NCI-H2081 (cell line): ENCODE results near the gene PRUNE2.
A peak's percentile ranks its signal among the peaks of the same experiment; 100 is the strongest.
"Not testable (repeated sequence)": the region's sequence is repeated elsewhere in the genome, so short reads cannot be mapped to it uniquely, and the experiment has no call there.

ENCODE experiments used
- DNase-seq, 2 experiments: peaks; one replicate each; lab custom pipeline; 2025; lab: John Stamatoyannopoulos, UW

PRUNE2 gene

GRCh38 chr9:76905791-76906646 is at the start of gene PRUNE2:
PRUNE2 (minus strand) TSS chr9:76906114; CDS start chr9:76905963, 151 bp downstream.
- peak; percentile 63 to 64 for DNase-seq

- not testable (repeated sequence) for DNase-seq
Measured at GRCh38 chr9:76955406-76955805, 49.5 kb upstream of the PRUNE2 start.

- DNase-seq, result no peak
Measured at GRCh38 chr9:76949865-76950264, 44.0 kb upstream of the PRUNE2 start.

GRCh38 chr9:76944011-76944410 is 38.1 kb upstream of the PRUNE2 start:
- no peak for DNase-seq

GRCh38 chr9:76943054-76943453 is 37.1 kb upstream of the PRUNE2 start:
- DNase-seq, result no peak

GRCh38 chr9:76932757-76933156 is 26.8 kb upstream of the PRUNE2 start:
- DNase-seq, result no peak

GRCh38 chr9:76932265-76932664 is 26.4 kb upstream of the PRUNE2 start:
- DNase-seq, result no peak

GRCh38 chr9:76927540-76928240 is 21.8 kb upstream of the PRUNE2 start:
- DNase-seq, result no peak

GRCh38 chr9:76926846-76927245 is 20.9 kb upstream of the PRUNE2 start:
- no peak for DNase-seq

- no peak for DNase-seq
Measured at GRCh38 chr9:76926324-76926741, 20.4 kb upstream of the PRUNE2 start.

- no peak for DNase-seq
Measured at GRCh38 chr9:76921165-76921564, 15.3 kb upstream of the PRUNE2 start.

GRCh38 chr9:76917299-76917698 is 11.4 kb upstream of the PRUNE2 start:
- DNase-seq, result no peak

GRCh38 chr9:76916231-76916630 is 10.3 kb upstream of the PRUNE2 start:
- DNase-seq, result no peak

GRCh38 chr9:76913467-76913866 is 7.6 kb upstream of the PRUNE2 start:
- no peak for DNase-seq

- DNase-seq, result no peak
Measured at GRCh38 chr9:76912636-76913275, 6.8 kb upstream of the PRUNE2 start.

GRCh38 chr9:76911971-76912370 is 6.1 kb upstream of the PRUNE2 start:
- DNase-seq, result peak in 1 of 2 experiments; percentile 17

GRCh38 chr9:76910861-76911260 is 4.9 kb upstream of the PRUNE2 start:
- DNase-seq, result no peak

GRCh38 chr9:76906647-76906975 is 697 bp upstream of the PRUNE2 start:
- DNase-seq, result peak in 1 of 2 experiments; percentile 5

GRCh38 chr9:76904661-76905457 is 1.1 kb downstream of the PRUNE2 start:
- peak in 1 of 2 experiments; percentile 25 for DNase-seq

- DNase-seq, result no peak
Measured at GRCh38 chr9:76902395-76902794, 3.5 kb downstream of the PRUNE2 start.

GRCh38 chr9:76901801-76902200 is 4.1 kb downstream of the PRUNE2 start:
- no peak for DNase-seq

- DNase-seq, result no peak
Measured at GRCh38 chr9:76900884-76901440, 5.0 kb downstream of the PRUNE2 start.
